Endothelial cell of umbilical vein (primary cell): ENCODE results near the gene PCDHGA10. TPM values are rescaled to one million over a fixed set of nuclear protein-coding genes. Genes with fewer than 3 reads are reported as not detected.

Experiments
- BruUV-seq: library from RNA; stranded (reverse); fragments of 400-500 nt; replicated peaks from 2 replicates; lab custom pipeline; 2021; lab: Mats Ljungman, UMichigan
- CTCF ChIA-PET: fragments of 300-600, 350-600 bp; sonication (Branson Sonifier 250); formaldehyde crosslinking; loops from one replicate; lab custom pipeline; 2021; ENCODE audit warnings: antibody characterized with exemption, inconsistent platforms; lab: Charles Lee
- POLR2A ChIA-PET: fragments of 300-600, 350-600 bp; sonication (Branson Sonifier 250); formaldehyde crosslinking; loops from one replicate; lab custom pipeline; 2021; ENCODE audit warnings: antibody characterized with exemption, inconsistent platforms; lab: Charles Lee
- DNase-seq: peaks from one replicate; pipeline ENCODE4 v3.0.0-alpha.2; 2011; ENCODE audit warnings: low read depth, low spot score
- FAIRE-seq: peaks from 2 replicates; lab custom pipeline; 2011; peaks lifted over from hg19 to GRCh38; lab: Jason Lieb, UNC
- H2AFZ ChIP-seq: 2 replicates; pipeline ENCODE4 v1.6.0; 2012; ENCODE audit warnings: low read depth, low read length, control low read depth, inconsistent platforms
- H3K27ac ChIP-seq: 2 replicates; pipeline ENCODE4 v1.5.1; 2011; ENCODE audit warnings: low read depth, mild to moderate bottlenecking, control low read depth, low read length, moderate library complexity; ENCODE audit not compliant: insufficient read depth
- H3K27me3 ChIP-seq, 2 experiments: 2 replicates each; pipeline versions ENCODE4 v1.6.0 to v1.6.1; 2011; ENCODE audit warnings: low read length in 2 of 2, mixed read lengths in 1 of 2; ENCODE audit not compliant: control insufficient read depth in 2 of 2, insufficient read depth in 2 of 2
- H3K36me3 ChIP-seq, 2 experiments: 2 replicates in 1 of 2; 3 replicates in 1 of 2; pipeline ENCODE4 v1.5.1; 2011; ENCODE audit warnings: low read length in 2 of 2, mild to moderate bottlenecking in 1 of 2, moderate library complexity in 1 of 2; ENCODE audit not compliant: control insufficient read depth in 2 of 2, insufficient read depth in 2 of 2; ENCODE audit errors: extremely low read depth in 1 of 2
- H3K4me1 ChIP-seq: 3 replicates; pipeline ENCODE4 v1.5.1; 2011; ENCODE audit warnings: mild to moderate bottlenecking, low read length; ENCODE audit not compliant: control insufficient read depth, insufficient read depth; ENCODE audit errors: extremely low read depth
- H3K4me2 ChIP-seq: 2 replicates; pipeline ENCODE4 v1.6.1; 2011; ENCODE audit warnings: low read length, control low read depth, mixed read lengths; ENCODE audit not compliant: insufficient read depth
- H3K4me3 ChIP-seq, 3 experiments: fragments of 200-600 bp in 1 of 3; sonication (generic), shearing (Covaris generic) in 1 of 3; replicated peaks in 1 of 3; 2 replicates each; pipeline ENCODE4 v1.5.1; 2011 to 2016; ENCODE audit warnings: control low read depth in 3 of 3, low read length in 3 of 3, mild to moderate bottlenecking in 2 of 3, inconsistent platforms in 1 of 3, low read depth in 1 of 3, moderate library complexity in 1 of 3; ENCODE audit not compliant: insufficient read depth in 1 of 3
- H3K79me2 ChIP-seq: 2 replicates; pipeline ENCODE4 v1.6.0; 2012; ENCODE audit warnings: low read length, inconsistent platforms; ENCODE audit not compliant: control insufficient read depth, insufficient read depth
- H3K9ac ChIP-seq: replicated peaks from 2 replicates; pipeline ENCODE3; 2011; ENCODE audit warnings: low read length, control low read depth; ENCODE audit not compliant: insufficient read depth; ENCODE audit errors: extremely low read depth
- H3K9me1 ChIP-seq: replicated peaks from 3 replicates; pipeline ENCODE4 v1.6.0; 2011; ENCODE audit warnings: mild to moderate bottlenecking, low read length; ENCODE audit not compliant: control insufficient read depth, insufficient read depth; ENCODE audit errors: extremely low read depth
- H3K9me3 ChIP-seq: replicated peaks from 2 replicates; pipeline ENCODE4 v1.5.1; 2012; ENCODE audit warnings: low read length, inconsistent platforms; ENCODE audit not compliant: control insufficient read depth, insufficient read depth
- H4K20me1 ChIP-seq: replicated peaks from 2 replicates; pipeline ENCODE3; 2011; ENCODE audit warnings: mild to moderate bottlenecking, low read length; ENCODE audit not compliant: control insufficient read depth, insufficient read depth; ENCODE audit errors: extremely low read depth
- CTCF ChIP-seq, 2 donors: IDR thresholded peaks; 1 replicate in 1 of 2; 2 replicates in 1 of 2; pipeline ENCODE4 v1.5.1; 2011; ENCODE audit warnings: low read length in 2 of 2, mild to moderate bottlenecking in 2 of 2, moderate library complexity in 2 of 2, control low read depth in 1 of 2, inconsistent platforms in 1 of 2, low read depth in 1 of 2; ENCODE audit not compliant: insufficient read depth in 1 of 2; ENCODE audit errors: extremely low read depth in 1 of 2
- FOS ChIP-seq: IDR thresholded peaks from 2 replicates; pipeline ENCODE4 v1.6.1; 2011; ENCODE audit warnings: mild to moderate bottlenecking, low read length, moderate library complexity, borderline replicate concordance; ENCODE audit not compliant: insufficient read depth
- GATA2 ChIP-seq: IDR thresholded peaks from 2 replicates; pipeline ENCODE4 v1.7.0; 2011; ENCODE audit warnings: low read depth, mild to moderate bottlenecking, moderate library complexity, mixed read lengths, low read length; ENCODE audit not compliant: insufficient read length, insufficient read depth
- JUN ChIP-seq: IDR thresholded peaks from 2 replicates; pipeline ENCODE4 v1.6.1; 2011; ENCODE audit warnings: borderline replicate concordance, low read depth; ENCODE audit not compliant: insufficient read length, insufficient read depth
- MAX ChIP-seq: IDR thresholded peaks from 2 replicates; pipeline ENCODE4 v1.6.1; 2011; ENCODE audit not compliant: insufficient read depth, insufficient read length
- MYC ChIP-seq: IDR thresholded peaks from one replicate; pipeline ENCODE4 v1.6.1; 2011; ENCODE audit warnings: mild to moderate bottlenecking, low read depth, low read length
- POLR2A ChIP-seq: IDR thresholded peaks from 2 replicates; pipeline ENCODE4 v1.6.1; 2012; ENCODE audit warnings: low read depth, mild to moderate bottlenecking, control low read depth, low read length
- dilution Hi-C: fragments of 300-500 bp; cut with MboI; formaldehyde crosslinking; loops from one replicate; pipeline ENCODE4 v1.15.0; 2019; ENCODE audit warnings: low sequenced_read_pairs; ENCODE audit not compliant: extremely low pct_ligation_motif_present
- intact Hi-C: fragments of 100-400 bp; cut with micrococcal nuclease; formaldehyde crosslinking; loops from one replicate; pipeline ENCODE4 v1.10.0; 2022
- polyA plus RNA-seq, 4 experiments: library from polyadenylated mRNA; depleted of rRNA in 3 of 4; stranded (reverse) in 3 of 4; unstranded in 1 of 4; fragments of >200 nt; gene quantifications; 2 replicates each; pipeline versions ENCODE4 v1.2.1 to v1.2.3, GENCODE V29; 2011 to 2012; ENCODE audit warnings: missing spikeins in 1 of 4
- total RNA-seq: library from RNA; stranded (reverse); gene quantifications from 2 replicates; pipeline ENCODE4 v1.2.3, GENCODE V29; 2021

Gene PCDHGA10
- total and polyA plus RNA-seq, 2 donors (not counting 3 experiments of a cell fraction or from before 2014, with no cell fraction given), result 3.6 to 4.4 TPM

- FAIRE-seq, result no peak
- no peaks in the 10 kb centered on the region for H3K36me3 ChIP-seq
- no peak overlapping the region for H3K9ac ChIP-seq
- H3K9me3 ChIP-seq, result no peaks in the 10 kb centered on the region
- H3K27ac ChIP-seq, result no peak overlapping the region
- BruUV-seq, result no TSS peak
- no peaks in the 10 kb centered on the region for H3K79me2 ChIP-seq
- no peak for TF ChIP-seq POLR2A
- H3K4me1 ChIP-seq, result no peaks in the 10 kb centered on the region
- H2AFZ ChIP-seq, result no peak overlapping the region
- DNase-seq, result no peak
- dilution Hi-C loops (no loop called here), intact Hi-C loops (no loop called here)
- H3K9me1 ChIP-seq, result no peaks in the 10 kb centered on the region
- ChIA-PET CTCF (interaction anchor here (2.6 kb wide), 1 partner anchor 10 kb away, joined by 16 read pairs; the partner anchor contains the start of gene PCDHGA12), POLR2A (no interaction called here)
- H3K4me3 ChIP-seq, result no peak overlapping the region
- no peaks in the 10 kb centered on the region for H4K20me1 ChIP-seq
- no peak overlapping the region for H3K4me2 ChIP-seq
- H3K27me3 ChIP-seq, result peaks cover 0 to 4% of the 10 kb centered on the region in 2 experiments
Measured at GRCh38 chr5:141440341-141440740, 27.6 kb downstream of the PCDHGA10 start.

DNA sequence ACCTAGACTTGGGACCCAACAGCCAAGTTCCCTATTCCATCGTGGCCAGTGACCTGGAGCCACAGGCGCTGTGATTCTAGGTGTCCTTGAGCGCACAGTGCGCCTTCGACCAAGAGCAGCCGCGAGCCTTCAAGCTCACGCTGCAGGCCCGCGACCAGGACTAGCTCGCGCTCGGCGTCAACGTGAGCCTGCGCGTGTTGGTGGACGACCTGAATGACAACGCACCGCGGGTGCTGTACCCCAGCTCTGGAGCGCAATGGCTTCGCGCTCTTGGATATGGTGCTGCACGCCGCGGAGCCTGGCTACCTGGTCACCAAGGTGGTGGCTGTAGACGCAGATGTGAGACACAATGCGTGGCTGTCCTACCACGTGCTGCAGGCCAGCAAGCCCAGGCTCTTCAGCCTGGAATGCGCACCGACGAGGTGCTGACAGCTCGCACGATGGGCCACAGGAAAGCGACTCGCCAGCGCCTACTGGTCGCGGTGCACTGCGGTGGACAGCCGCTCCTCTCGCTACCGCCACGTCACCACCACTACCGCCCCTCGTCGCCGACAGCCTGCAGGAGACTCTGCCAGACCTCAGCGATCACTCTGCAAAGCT, 28.9 kb downstream of the PCDHGA10 start:
- no peak overlapping the region for H3K9ac ChIP-seq
- no peaks in the 10 kb centered on the region for H3K9me1 ChIP-seq
- peaks cover 0 to 4% of the 10 kb centered on the region in 2 experiments for H3K27me3 ChIP-seq
- no peaks in the 10 kb centered on the region for H3K79me2 ChIP-seq
- no TSS peak for BruUV-seq
- H2AFZ ChIP-seq, result no peak overlapping the region
- H3K4me2 ChIP-seq, result no peak overlapping the region
- H3K27ac ChIP-seq, result no peak overlapping the region
- no peaks in the 10 kb centered on the region for H3K36me3 ChIP-seq
- CTCF ChIA-PET, result interaction anchor here (1.2 to 1.6 kb wide), 3 partner anchors 11 to 116 kb away, joined by 3 to 6 read pairs (median 4); partner anchors contain the start of genes PCDHGA12 and PCDHGB6
- H3K4me1 ChIP-seq, result no peaks in the 10 kb centered on the region
- no peak overlapping the region for H3K4me3 ChIP-seq
- TF ChIP-seq MYC (no peak), CTCF (IDR thresholded peaks at IDR 0.05; ENCODE audit: extremely low read depth in 1 of 2, insufficient read depth in 1 of 2, low read depth in 1 of 2, low read length in 2 of 2) (no peak), POLR2A (no peak), FOS (no peak), MAX (no peak), JUN (no peak), GATA2 (no peak)
- H4K20me1 ChIP-seq, result no peaks in the 10 kb centered on the region
- intact Hi-C loops, result no loop called here
- dilution Hi-C loops, result no loop called here
- POLR2A ChIA-PET, result no interaction called here
- H3K9me3 ChIP-seq, result no peaks in the 10 kb centered on the region
- no peak for FAIRE-seq
- DNase-seq, result no peak
